ENCODE measurements around the gene LHX5. TPM values are rescaled to one million over a fixed set of nuclear protein-coding genes. Genes with fewer than 3 reads are reported as not detected.

The LHX5 gene
- total RNA-seq, 2 donors from 2014 or later, result 0.18 TPM; not detected in 1

GRCh38 chr12:113439606-113440030, 32.1 kb downstream of the LHX5 start:
- no peak overlapping the region for H3K9ac ChIP-seq (ENCODE audit: extremely low read depth, low read length, poor library complexity, severe bottlenecking)
- TF ChIP-seq, protein P1, sequence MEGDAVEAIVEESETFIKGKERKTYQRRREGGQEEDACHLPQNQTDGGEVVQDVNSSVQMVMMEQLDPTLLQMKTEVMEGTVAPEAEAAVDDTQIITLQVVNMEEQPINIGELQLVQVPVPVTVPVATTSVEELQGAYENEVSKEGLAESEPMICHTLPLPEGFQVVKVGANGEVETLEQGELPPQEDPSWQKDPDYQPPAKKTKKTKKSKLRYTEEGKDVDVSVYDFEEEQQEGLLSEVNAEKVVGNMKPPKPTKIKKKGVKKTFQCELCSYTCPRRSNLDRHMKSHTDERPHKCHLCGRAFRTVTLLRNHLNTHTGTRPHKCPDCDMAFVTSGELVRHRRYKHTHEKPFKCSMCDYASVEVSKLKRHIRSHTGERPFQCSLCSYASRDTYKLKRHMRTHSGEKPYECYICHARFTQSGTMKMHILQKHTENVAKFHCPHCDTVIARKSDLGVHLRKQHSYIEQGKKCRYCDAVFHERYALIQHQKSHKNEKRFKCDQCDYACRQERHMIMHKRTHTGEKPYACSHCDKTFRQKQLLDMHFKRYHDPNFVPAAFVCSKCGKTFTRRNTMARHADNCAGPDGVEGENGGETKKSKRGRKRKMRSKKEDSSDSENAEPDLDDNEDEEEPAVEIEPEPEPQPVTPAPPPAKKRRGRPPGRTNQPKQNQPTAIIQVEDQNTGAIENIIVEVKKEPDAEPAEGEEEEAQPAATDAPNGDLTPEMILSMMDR (conservative IDR thresholded peaks at IDR 0.05), result peak; percentile 91
- peaks cover 48% of the 10 kb centered on the region for H3K27me3 Mint-ChIP-seq (ENCODE audit: insufficient read depth)
- no peaks in the 10 kb centered on the region for H3K36me3 Mint-ChIP-seq (ENCODE audit: low read depth)
- H3K36me3 ChIP-seq (ENCODE audit: control insufficient read depth, insufficient read depth, low read length), result no peaks in the 10 kb centered on the region
- H3K4me3 Mint-ChIP-seq, result no peak overlapping the region
- H3K27ac Mint-ChIP-seq, result no peak overlapping the region
- H3K27me3 ChIP-seq (ENCODE audit: control insufficient read depth, insufficient read depth, low read length, poor library complexity, severe bottlenecking), result peaks cover 64% of the 10 kb centered on the region
- no peaks in the 10 kb centered on the region for H3K9me3 ChIP-seq (ENCODE audit: control insufficient read depth, low read length)
- H3K27ac ChIP-seq (ENCODE audit: low read depth, low read length), result no peak overlapping the region
- H3K9me3 Mint-ChIP-seq, result no peaks in the 10 kb centered on the region
- peaks cover 4% of the 10 kb centered on the region for H3K4me1 ChIP-seq (ENCODE audit: control insufficient read depth, insufficient read depth, low read length)
- WGBS, 2 experiments (ENCODE audit: insufficient coverage in 1 of 2, insufficient read length in 1 of 2), result 44 to 50% methylated on average over 5 to 8 of the region's 8 CpGs
- DNase-seq, result peak; percentile 96
- H3K4me1 Mint-ChIP-seq, result peaks cover 20% of the 10 kb centered on the region
- H3K4me3 ChIP-seq (ENCODE audit: low read length), result no peak overlapping the region

- Mint-ChIP-seq H3K9me3 (no peaks in the 10 kb centered on the region), H3K4me3 (no peak overlapping the region), H3K27ac (no peak overlapping the region), H3K4me1 (peaks cover 20% of the 10 kb centered on the region), H3K27me3 (ENCODE audit: insufficient read depth) (peaks cover 45% of the 10 kb centered on the region), H3K36me3 (ENCODE audit: low read depth) (no peaks in the 10 kb centered on the region)
- Histone ChIP-seq H3K4me1 (ENCODE audit: control insufficient read depth, insufficient read depth, low read length) (peaks cover 4% of the 10 kb centered on the region), H3K27me3 (ENCODE audit: control insufficient read depth, insufficient read depth, low read length, poor library complexity, severe bottlenecking) (peaks cover 62% of the 10 kb centered on the region), H3K27ac (ENCODE audit: low read depth, low read length) (no peak overlapping the region), H3K4me3 (ENCODE audit: low read length) (no peak overlapping the region), H3K36me3 (ENCODE audit: control insufficient read depth, insufficient read depth, low read length) (no peaks in the 10 kb centered on the region), H3K9ac (ENCODE audit: extremely low read depth, low read length, poor library complexity, severe bottlenecking) (no peak overlapping the region), H3K9me3 (ENCODE audit: control insufficient read depth, low read length) (no peaks in the 10 kb centered on the region)
- WGBS, 2 experiments (ENCODE audit: insufficient coverage in 1 of 2, insufficient read length in 1 of 2), result 43 to 92% methylated on average over 2 to 4 of the region's 4 CpGs
- TF ChIP-seq, protein P1 (conservative IDR thresholded peaks at IDR 0.05), result no peak
- DNase-seq, result no peak
Measured at GRCh38 chr12:113439301-113439597, 32.4 kb downstream of the LHX5 start.

GRCh38 chr12:113438523-113439300, 33.0 kb downstream of the LHX5 start:
- Histone ChIP-seq H3K27ac (ENCODE audit: low read depth, low read length) (no peak overlapping the region), H3K9me3 (ENCODE audit: control insufficient read depth, low read length) (no peaks in the 10 kb centered on the region), H3K4me3 (ENCODE audit: low read length) (no peak overlapping the region), H3K36me3 (ENCODE audit: control insufficient read depth, insufficient read depth, low read length) (no peaks in the 10 kb centered on the region), H3K4me1 (ENCODE audit: control insufficient read depth, insufficient read depth, low read length) (peaks cover 4% of the 10 kb centered on the region), H3K9ac (ENCODE audit: extremely low read depth, low read length, poor library complexity, severe bottlenecking) (no peak overlapping the region), H3K27me3 (ENCODE audit: control insufficient read depth, insufficient read depth, low read length, poor library complexity, severe bottlenecking) (peaks cover 57% of the 10 kb centered on the region)
- H3K4me3 Mint-ChIP-seq, result no peak overlapping the region
- DNase-seq, result no peak
- no peaks in the 10 kb centered on the region for H3K36me3 Mint-ChIP-seq (ENCODE audit: low read depth)
- H3K9me3 Mint-ChIP-seq, result no peaks in the 10 kb centered on the region
- peaks cover 20% of the 10 kb centered on the region for H3K4me1 Mint-ChIP-seq
- TF ChIP-seq, protein P1 (conservative IDR thresholded peaks at IDR 0.05), result no peak
- WGBS, 2 experiments (ENCODE audit: insufficient coverage in 1 of 2, insufficient read length in 1 of 2), result 86 to 88% methylated on average over 4 of the region's 4 CpGs
- H3K27me3 Mint-ChIP-seq (ENCODE audit: insufficient read depth), result peaks cover 39% of the 10 kb centered on the region
- H3K27ac Mint-ChIP-seq, result no peak overlapping the region

Measured in endodermal cell (in vitro differentiated cells).